EH (cell line): ENCODE data around the gene TYW1B.
"Not testable (repeated sequence)": the region's sequence is repeated elsewhere in the genome, so short reads cannot be mapped to it uniquely, and the experiment has no call there.

ENCODE experiments used
- DNase-seq: peaks from one replicate; pipeline ENCODE4 v3.0.0-alpha.2; 2015; ENCODE audit warnings: low read depth

Gene TYW1B

GRCh38 chr7:72696643-72697042 is 131.4 kb downstream of the TYW1B start:
- DNase-seq, result not testable (repeated sequence)

- DNase-seq, result not testable (repeated sequence)
Observed at GRCh38 chr7:72695482-72695881, 132.5 kb downstream of the TYW1B start.

- not testable (repeated sequence) for DNase-seq
Observed at GRCh38 chr7:72691442-72691841, 136.6 kb downstream of the TYW1B start.

- DNase-seq, result not testable (repeated sequence)
Observed at GRCh38 chr7:72690177-72690576, 137.8 kb downstream of the TYW1B start.

GRCh38 chr7:72689344-72689743 is 138.7 kb downstream of the TYW1B start:
- not testable (repeated sequence) for DNase-seq

GRCh38 chr7:72681211-72681610 is 146.8 kb downstream of the TYW1B start:
- DNase-seq, result not testable (repeated sequence)

GRCh38 chr7:72676880-72677279 is 151.1 kb downstream of the TYW1B start:
- DNase-seq, result not testable (repeated sequence)

- peak; percentile 8 for DNase-seq
Observed at GRCh38 chr7:72676086-72676690, 151.8 kb downstream of the TYW1B start.

GRCh38 chr7:72675686-72676085 is 152.3 kb downstream of the TYW1B start:
- not testable (repeated sequence) for DNase-seq

- DNase-seq, result no peak
Observed at GRCh38 chr7:72674394-72674793, 153.6 kb downstream of the TYW1B start.

GRCh38 chr7:72670850-72671249 is 157.2 kb downstream of the TYW1B start:
- DNase-seq, result not testable (repeated sequence)

GRCh38 chr7:72668435-72668834 is 159.6 kb downstream of the TYW1B start:
- DNase-seq, result not testable (repeated sequence)

- not testable (repeated sequence) for DNase-seq
Observed at GRCh38 chr7:72667049-72667448, 161.0 kb downstream of the TYW1B start.

GRCh38 chr7:72648574-72648973 is 179.4 kb downstream of the TYW1B start:
- not testable (repeated sequence) for DNase-seq

- DNase-seq, result not testable (repeated sequence)
Observed at GRCh38 chr7:72643708-72644107, 184.3 kb downstream of the TYW1B start.

GRCh38 chr7:72641485-72642248 is 186.3 kb downstream of the TYW1B start:
- not testable (repeated sequence) for DNase-seq

- DNase-seq, result not testable (repeated sequence)
Observed at GRCh38 chr7:72640740-72641139, 187.3 kb downstream of the TYW1B start.

GRCh38 chr7:72635273-72635908 is 192.6 kb downstream of the TYW1B start:
- DNase-seq, result not testable (repeated sequence)

GRCh38 chr7:72632765-72633292 is 195.2 kb downstream of the TYW1B start:
- DNase-seq, result not testable (repeated sequence)

- DNase-seq, result peak; percentile 22
Observed at GRCh38 chr7:72628375-72628774, 199.6 kb downstream of the TYW1B start.

GRCh38 chr7:72626428-72627011 is 201.5 kb downstream of the TYW1B start:
- not testable (repeated sequence) for DNase-seq
